Adipose tissue (tissue), 3 donors: Measurements from ENCODE around the gene RXRA. TPM values are rescaled to one million over a fixed set of nuclear protein-coding genes. Genes with fewer than 3 reads are reported as not detected.

ENCODE experiments used
- H3K27ac ChIP-seq: one replicate; pipeline ENCODE4 v1.5.1; 2013; ENCODE audit warnings: low read depth, low read length
- WGBS, 3 donors: extraction: QIAGEN DNeasy Blood & Tissue Kit; methylation state at CpG; one replicate each; pipeline ENCODE4 v1.1.7; 2013; 5-methylcytosine and 5-hydroxymethylcytosine counted together
- polyA plus RNA-seq, 3 donors: library from polyadenylated mRNA; stranded (reverse); fragments of 200-250 nt; gene quantifications; one replicate each; pipeline ENCODE4 v1.2.3, GENCODE V29; 2013
- donor health status: healthy with polysubstance abuse.
- donor health status: Bipolar disorder and iron deficiency.
- donor health status: healthy.

RXRA gene
- polyA plus RNA-seq, 3 donors: 30.9 to 114 (median 69.4) TPM

GRCh38 chr9:134291961-134292871 is 34.0 kb upstream of the RXRA start:
- no peak overlapping the region for H3K27ac ChIP-seq
- WGBS, 3 donors: 94 to 95% (median 95%) methylated on average over 34 to 35 of the region's 35 CpGs

- no peak overlapping the region for H3K27ac ChIP-seq
Measured at GRCh38 chr9:134293031-134293521, 33.2 kb upstream of the RXRA start.

GRCh38 chr9:134293611-134294152 is 32.6 kb upstream of the RXRA start:
- no peak overlapping the region for H3K27ac ChIP-seq
- 6 to 24% (median 6%) methylated on average over 24 of the region's 24 CpGs for WGBS, 3 donors

More at GRCh38 chr9:134293031-134293521, 33.2 kb upstream of the RXRA start:
- WGBS, 3 donors: 76 to 81% (median 80%) methylated on average over 13 of the region's 13 CpGs

GRCh38 chr9:134294153-134295071 is 31.8 kb upstream of the RXRA start:
- no peak overlapping the region for H3K27ac ChIP-seq
- WGBS, 3 donors: 55 to 61% (median 58%) methylated on average over 45 of the region's 45 CpGs

GRCh38 chr9:134295101-134295745 is 31.0 kb upstream of the RXRA start:
- 83 to 94% (median 93%) methylated on average over 25 of the region's 25 CpGs for WGBS, 3 donors
- H3K27ac ChIP-seq: no peak overlapping the region

GRCh38 chr9:134295746-134296250 is 30.5 kb upstream of the RXRA start:
- no peak overlapping the region for H3K27ac ChIP-seq
- 86 to 95% (median 92%) methylated on average over 12 of the region's 12 CpGs for WGBS, 3 donors

GRCh38 chr9:134296301-134297082 is 29.8 kb upstream of the RXRA start:
- 61 to 84% (median 82%) methylated on average over 23 to 25 of the region's 25 CpGs for WGBS, 3 donors
- no peak overlapping the region for H3K27ac ChIP-seq

GRCh38 chr9:134297083-134297410 is 29.2 kb upstream of the RXRA start:
- 69 to 93% (median 92%) methylated on average over 14 of the region's 14 CpGs for WGBS, 3 donors
- H3K27ac ChIP-seq: no peak overlapping the region

GRCh38 chr9:134297576-134297975 is 28.7 kb upstream of the RXRA start:
- WGBS, 3 donors: 94 to 97% (median 95%) methylated on average over 9 of the region's 9 CpGs
- H3K27ac ChIP-seq: no peak overlapping the region

- H3K27ac ChIP-seq: no peak overlapping the region
- 90 to 95% (median 94%) methylated on average over 6 of the region's 6 CpGs for WGBS, 3 donors
Measured at GRCh38 chr9:134298000-134298399, 28.3 kb upstream of the RXRA start.

GRCh38 chr9:134299068-134299467 is 27.2 kb upstream of the RXRA start:
- no peak overlapping the region for H3K27ac ChIP-seq
- 86 to 97% (median 96%) methylated on average over 5 of the region's 5 CpGs for WGBS, 3 donors

GRCh38 chr9:134299883-134300282 is 26.4 kb upstream of the RXRA start:
- no peak overlapping the region for H3K27ac ChIP-seq
- 72 to 81% (median 81%) methylated on average over 7 of the region's 7 CpGs for WGBS, 3 donors

GRCh38 chr9:134301387-134302129 is 24.7 kb upstream of the RXRA start:
- 72 to 81% (median 79%) methylated on average over 15 of the region's 15 CpGs for WGBS, 3 donors
- H3K27ac ChIP-seq: no peak overlapping the region

GRCh38 chr9:134302130-134302817 is 24.0 kb upstream of the RXRA start:
- 91 to 94% (median 91%) methylated on average over 7 of the region's 7 CpGs for WGBS, 3 donors
- no peak overlapping the region for H3K27ac ChIP-seq

- no peak overlapping the region for H3K27ac ChIP-seq
- 94 to 96% (median 95%) methylated on average over 7 of the region's 7 CpGs for WGBS, 3 donors
Measured at GRCh38 chr9:134303601-134304000, 22.7 kb upstream of the RXRA start.

GRCh38 chr9:134304261-134304660 is 22.0 kb upstream of the RXRA start:
- WGBS, 3 donors: 76 to 93% (median 92%) methylated on average over 16 of the region's 16 CpGs

More at GRCh38 chr9:134304261-134304660, 22.0 kb upstream of the RXRA start:
- H3K27ac ChIP-seq: no peak overlapping the region
